GM19025 (cell line): ENCODE results near the gene ACTRT3.
"Not testable (repeated sequence)": the region's sequence is repeated elsewhere in the genome, so short reads cannot be mapped to it uniquely, and the experiment has no call there.

ENCODE experiments used
- ATAC-seq: cut with Tn5 transposase; IDR thresholded peaks from one replicate; pipeline ENCODE4 v1.9.1; 2021; ENCODE audit warnings: mild to moderate bottlenecking, low read depth, moderate library complexity; ENCODE audit not compliant: unreplicated experiment

Gene ACTRT3

GRCh38 chr3:169772897-169773816, 3.8 kb upstream of the ACTRT3 start, which contains the start of gene MYNN:
Gene MYNN (plus strand): TSS chr3:169773396. CDS start chr3:169774296, 900 bp downstream.
- ATAC-seq = peak; percentile 79

DNA sequence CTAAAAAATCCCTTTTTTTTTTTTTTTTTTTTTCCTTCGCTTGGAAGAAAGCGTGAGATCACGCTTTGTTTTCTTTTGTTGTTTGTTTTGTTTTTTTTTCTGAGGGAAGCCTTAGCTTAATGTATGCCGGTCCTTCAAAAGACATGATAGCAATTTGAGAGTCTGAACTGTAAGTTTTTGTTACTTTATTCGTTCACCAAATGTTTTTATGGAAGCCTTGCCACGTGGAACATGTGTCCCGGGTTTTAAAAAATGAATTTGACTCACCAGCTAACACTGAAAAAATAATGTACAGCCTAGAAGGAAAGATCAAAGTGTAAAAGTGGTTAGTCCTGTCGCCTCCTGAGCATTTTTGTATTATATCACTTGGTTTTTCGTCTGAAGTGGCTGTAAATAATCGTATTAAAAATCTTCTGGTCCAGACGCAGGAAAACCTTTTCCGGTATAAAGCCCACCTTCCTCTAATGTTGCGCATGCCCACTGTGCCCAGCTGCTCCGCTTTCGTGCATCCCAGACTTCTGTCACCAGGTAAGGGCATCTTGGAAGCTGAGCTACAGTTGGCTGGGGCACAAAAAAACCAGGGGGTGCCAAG, 3.0 kb upstream of the ACTRT3 start:
- peak; percentile 5 for ATAC-seq

DNA sequence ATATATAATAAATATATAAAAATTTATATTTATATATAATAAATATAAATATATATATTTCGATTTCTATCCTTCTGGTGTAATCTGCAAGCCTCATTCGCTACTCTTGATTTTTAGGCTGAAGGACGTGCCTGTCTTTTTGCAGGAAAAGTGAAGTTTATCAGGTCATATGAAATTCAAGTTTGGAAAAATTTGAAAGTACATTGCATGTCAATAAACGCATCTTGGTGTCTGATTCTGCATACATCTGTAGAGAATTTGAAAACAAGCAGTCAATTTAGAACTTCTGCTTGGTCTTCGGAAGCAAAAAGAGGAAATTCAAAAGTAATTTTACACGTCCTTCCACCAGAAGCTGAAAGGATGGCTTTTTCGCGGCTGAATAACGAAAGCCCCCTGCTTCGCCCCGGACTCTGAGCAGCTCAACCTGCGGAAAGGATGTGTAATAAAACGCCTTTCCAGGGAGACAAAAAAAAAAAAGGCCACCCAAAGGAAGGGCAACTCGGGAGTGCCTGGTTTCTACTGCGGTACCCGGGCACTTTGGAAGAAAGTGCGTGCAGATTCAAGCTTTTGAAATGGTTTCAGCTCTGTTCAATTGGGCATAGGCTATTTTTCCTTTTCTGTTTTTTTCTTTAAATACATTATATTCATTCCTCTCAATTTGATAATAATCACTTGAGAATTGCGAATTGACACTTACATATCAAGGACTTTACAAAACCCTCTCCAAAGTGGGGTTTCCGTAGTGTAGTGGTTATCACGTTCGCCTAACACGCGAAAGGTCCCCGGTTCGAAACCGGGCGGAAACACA, 2.3 kb upstream of the ACTRT3 start:
- no peak for ATAC-seq

DNA sequence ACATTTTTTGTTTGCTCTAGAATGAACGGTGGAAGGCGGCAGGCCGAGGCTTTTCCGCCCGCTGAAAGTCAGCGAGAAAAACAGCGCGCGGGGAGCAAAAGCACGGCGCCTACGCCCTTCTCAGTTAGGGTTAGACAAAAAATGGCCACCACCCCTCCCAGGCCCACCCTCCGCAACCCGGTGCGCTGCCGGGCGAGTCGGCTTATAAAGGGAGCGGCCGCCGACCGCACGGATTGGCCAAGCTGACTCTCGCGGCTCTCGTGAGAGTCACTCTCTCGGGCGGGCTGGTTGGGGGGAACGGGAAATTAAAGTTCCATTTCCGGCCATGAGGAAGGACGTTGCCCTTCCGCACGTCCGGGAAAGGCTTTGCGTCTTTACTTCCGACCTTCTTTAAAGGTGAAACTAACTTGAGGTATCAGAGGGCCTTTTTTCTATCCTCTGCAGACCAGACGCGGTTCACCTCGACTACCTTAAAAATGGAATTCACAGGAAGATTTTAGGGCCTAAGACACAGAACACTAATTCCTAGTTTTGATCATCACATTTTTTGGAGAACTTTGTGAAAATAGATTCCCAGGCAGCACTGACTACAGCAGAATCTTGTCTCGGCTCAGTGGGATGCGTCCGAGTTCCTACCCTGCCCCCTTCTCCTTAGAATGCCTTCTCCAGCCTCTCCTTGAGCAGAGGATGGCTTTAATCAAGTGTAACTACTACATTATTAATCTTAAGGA, 4.3 kb downstream of the ACTRT3 start, which contains the start of gene TERC:
TSS of gene TERC (minus strand) at position 179 of the 731 bp plus-strand sequence.
- peak; percentile 74 for ATAC-seq

DNA sequence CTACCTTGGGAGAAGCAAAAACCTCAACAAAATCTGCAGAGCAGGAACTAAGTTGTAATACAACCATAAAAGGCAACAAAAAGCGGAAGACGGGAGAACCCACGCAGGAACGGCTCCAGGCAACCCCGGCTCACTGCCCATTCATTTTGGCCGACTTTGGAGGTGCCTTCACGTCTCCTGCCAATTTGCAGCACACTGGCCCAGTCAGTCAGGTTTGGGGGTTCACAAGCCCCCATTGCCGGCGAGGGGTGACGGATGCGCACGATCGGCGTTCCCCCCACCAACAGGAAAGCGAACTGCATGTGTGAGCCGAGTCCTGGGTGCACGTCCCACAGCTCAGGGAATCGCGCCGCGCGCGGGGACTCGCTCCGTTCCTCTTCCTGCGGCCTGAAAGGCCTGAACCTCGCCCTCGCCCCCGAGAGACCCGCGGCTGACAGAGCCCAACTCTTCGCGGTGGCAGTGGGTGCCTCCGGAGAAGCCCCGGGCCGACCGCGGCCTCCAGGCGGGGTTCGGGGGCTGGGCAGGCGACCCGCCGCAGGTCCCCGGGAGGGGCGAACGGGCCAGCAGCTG, 5.0 kb downstream of the ACTRT3 start:
- peak; percentile 26 for ATAC-seq

DNA sequence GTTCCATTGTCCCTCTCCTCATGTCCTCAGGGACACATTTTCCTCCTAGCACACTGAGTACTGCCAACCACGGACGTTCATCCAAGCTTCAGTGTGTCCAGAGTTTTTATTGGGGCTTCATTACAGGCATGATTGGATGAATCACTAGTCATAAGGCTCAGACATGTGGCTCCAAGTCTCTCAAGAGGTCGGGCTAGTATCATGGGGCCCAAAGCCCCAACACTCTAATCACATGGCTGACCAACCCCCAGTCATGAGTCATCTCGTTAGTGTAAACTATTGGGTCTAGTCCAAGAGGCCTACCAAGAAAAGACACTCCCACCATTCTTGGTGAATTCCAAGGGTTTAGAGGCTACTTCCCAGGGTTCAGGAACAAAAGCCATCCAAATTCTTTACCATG, 8.9 kb downstream of the ACTRT3 start:
- no peak for ATAC-seq

DNA sequence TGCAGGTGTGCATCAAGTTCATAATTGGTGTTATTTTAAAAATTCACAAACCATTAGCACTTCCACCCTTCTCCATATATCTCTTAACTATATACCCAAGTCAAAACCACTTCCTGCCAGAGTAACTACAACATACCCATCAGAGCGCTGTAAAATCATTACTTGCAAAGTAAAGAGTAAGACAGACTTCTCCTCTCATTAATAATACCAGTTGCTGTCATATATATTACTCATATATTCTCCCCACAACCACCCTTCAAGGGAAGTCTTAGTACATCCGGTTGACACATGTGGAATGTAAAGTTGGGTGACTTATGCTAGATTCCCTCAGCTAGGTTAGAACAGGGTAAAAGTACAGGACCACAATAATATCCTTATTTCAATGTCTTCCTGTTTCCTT, 10.1 kb downstream of the ACTRT3 start:
- no peak for ATAC-seq

GRCh38 chr3:169758359-169758994, 10.9 kb downstream of the ACTRT3 start:
- no peak for ATAC-seq

- no peak for ATAC-seq
These were observed 13.9 kb downstream of the ACTRT3 start for GRCh38 chr3:169755488-169755887.

GRCh38 chr3:169754711-169755110, 14.7 kb downstream of the ACTRT3 start:
- ATAC-seq = no peak

DNA sequence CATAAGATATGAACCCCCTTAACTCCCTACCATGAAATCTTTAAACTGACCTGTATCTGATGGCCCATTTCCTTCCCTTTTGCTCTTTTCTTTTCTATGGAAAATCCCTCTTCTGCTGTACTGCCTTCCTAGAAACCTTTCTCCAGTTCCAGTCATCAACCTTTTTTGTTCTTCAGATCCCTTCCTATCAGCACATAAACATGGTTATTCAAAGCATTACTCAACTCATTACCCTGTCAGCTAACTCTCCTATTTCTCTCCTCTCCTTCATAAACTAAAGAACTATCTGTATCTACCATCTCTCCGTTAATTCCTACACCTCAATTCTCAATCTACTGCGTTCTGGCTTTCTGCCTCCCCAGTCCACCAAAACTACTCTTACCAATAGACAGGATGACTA, 17.5 kb downstream of the ACTRT3 start:
- ATAC-seq = no peak

GRCh38 chr3:169750665-169751064, 18.7 kb downstream of the ACTRT3 start:
- no peak for ATAC-seq

DNA sequence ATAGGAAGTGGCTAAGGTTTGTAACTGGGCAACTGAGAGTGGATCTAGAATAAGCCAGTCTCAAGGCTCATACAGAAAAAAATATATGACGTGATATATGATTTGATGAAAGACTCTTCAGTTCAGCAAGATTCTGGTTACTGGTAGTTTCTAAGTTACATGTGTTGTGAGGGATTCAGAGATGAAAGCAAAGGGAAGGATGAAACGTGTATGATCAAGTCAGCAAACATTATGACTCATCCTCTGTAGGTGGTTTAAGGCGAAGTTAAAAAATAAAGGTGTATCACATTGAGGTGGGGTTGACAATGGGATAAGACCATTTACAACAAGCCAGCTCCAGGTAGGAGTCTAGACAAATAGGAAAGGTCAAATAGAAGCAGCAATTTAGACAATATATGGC, 20.7 kb downstream of the ACTRT3 start:
- no peak for ATAC-seq

GRCh38 chr3:169746924-169747323, 22.4 kb downstream of the ACTRT3 start:
- ATAC-seq = no peak

GRCh38 chr3:169744366-169745054, 24.9 kb downstream of the ACTRT3 start:
- ATAC-seq = no peak

DNA sequence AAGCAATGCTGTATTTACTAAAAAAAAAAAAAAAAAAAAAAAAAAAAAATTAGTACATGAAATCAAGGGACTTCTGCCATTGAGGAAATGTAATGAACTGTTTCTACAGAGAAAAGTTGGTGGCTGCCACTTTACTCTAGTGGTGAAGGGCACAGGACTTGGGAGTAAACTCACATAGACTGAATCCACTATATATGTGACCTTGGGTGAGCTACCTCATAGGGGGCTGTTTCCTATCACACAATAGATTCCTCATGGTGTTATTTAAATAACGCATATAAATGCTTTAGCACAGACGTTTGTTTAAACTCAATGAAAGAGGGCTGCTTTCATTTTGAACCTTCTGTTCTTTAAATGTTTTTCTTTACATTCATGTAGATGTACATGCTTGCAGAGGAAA, 30.3 kb downstream of the ACTRT3 start:
- ATAC-seq = no peak

DNA sequence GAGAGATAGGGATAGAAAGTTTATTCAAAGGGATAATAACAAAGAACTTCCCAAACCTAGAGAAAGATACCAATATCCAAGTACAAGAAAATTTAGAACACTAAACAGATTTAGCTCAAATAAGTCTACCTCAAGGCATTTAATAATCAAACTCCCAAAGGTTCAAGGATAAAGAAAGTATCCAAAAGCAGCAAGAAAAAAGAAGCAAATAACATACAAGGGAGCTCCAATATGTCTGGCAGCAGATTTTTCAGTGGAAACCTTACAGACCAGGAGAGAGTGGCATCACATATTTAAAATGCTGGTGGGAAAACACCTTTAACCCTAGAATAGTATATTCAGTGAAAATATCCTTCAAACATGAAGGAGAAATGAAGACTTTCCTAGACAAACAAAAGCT, 37.5 kb downstream of the ACTRT3 start:
- not testable (repeated sequence) for ATAC-seq

- no peak for ATAC-seq
These were observed 46.6 kb downstream of the ACTRT3 start for GRCh38 chr3:169722724-169723123.

GRCh38 chr3:169718415-169718814, 50.9 kb downstream of the ACTRT3 start:
- ATAC-seq = not testable (repeated sequence)
